ENCODE results near the gene GPR119.
"Not testable (repeated sequence)": the region's sequence is repeated elsewhere in the genome, so short reads cannot be mapped to it uniquely, and the experiment has no call there.

Gene GPR119

GRCh38 chrX:130385520-130385919 lies at the start of gene GPR119:
Gene GPR119, minus strand, starts transcription at chrX:130385674. Its CDS starts 227 bp downstream, at chrX:130385447.
- no peak for ATAC-seq
- no peak for DNase-seq

- not testable (repeated sequence) for DNase-seq, ATAC-seq
Measured at GRCh38 chrX:130429236-130429635, 43.8 kb upstream of the GPR119 start.

- DNase-seq (no peak), ATAC-seq (no peak)
Measured at GRCh38 chrX:130426531-130426930, 41.1 kb upstream of the GPR119 start.

GRCh38 chrX:130419263-130419662 lies 33.8 kb upstream of the GPR119 start:
- no peak for ATAC-seq
- no peak for DNase-seq

- no peak for ATAC-seq
- DNase-seq = no peak
Measured at GRCh38 chrX:130418740-130419139, 33.3 kb upstream of the GPR119 start.

GRCh38 chrX:130418066-130418465 lies 32.6 kb upstream of the GPR119 start:
- ATAC-seq (no peak), DNase-seq (no peak)

- DNase-seq = no peak
- ATAC-seq = no peak
Measured at GRCh38 chrX:130416785-130417184, 31.3 kb upstream of the GPR119 start.

- DNase-seq (no peak), ATAC-seq (peak; percentile 71)
Measured at GRCh38 chrX:130415201-130415600, 29.7 kb upstream of the GPR119 start.

- ATAC-seq = no peak
- no peak for DNase-seq
Measured at GRCh38 chrX:130414800-130415199, 29.3 kb upstream of the GPR119 start.

- ATAC-seq = no peak
- no peak for DNase-seq
Measured at GRCh38 chrX:130413415-130413814, 27.9 kb upstream of the GPR119 start.

GRCh38 chrX:130402208-130402684 lies 16.8 kb upstream of the GPR119 start:
- DNase-seq (no peak), ATAC-seq (no peak)

GRCh38 chrX:130401415-130402207 lies 16.1 kb upstream of the GPR119 start, which contains the start of gene RBMX2:
Gene RBMX2, plus strand, starts transcription at chrX:130401987. Its CDS starts 46 bp downstream, at chrX:130402033.
- ATAC-seq = peak; percentile 89
- peak; percentile 72 for DNase-seq

GRCh38 chrX:130395341-130395740 lies 9.9 kb upstream of the GPR119 start:
- DNase-seq (no peak), ATAC-seq (no peak)

- no peak for ATAC-seq
- DNase-seq = no peak
Measured at GRCh38 chrX:130393451-130394074, 8.1 kb upstream of the GPR119 start.

- ATAC-seq (no peak), DNase-seq (no peak)
Measured at GRCh38 chrX:130386408-130386808, 934 bp upstream of the GPR119 start.

GRCh38 chrX:130378024-130378669 lies 7.3 kb downstream of the GPR119 start:
- ATAC-seq = no peak

GRCh38 chrX:130376077-130376476 lies 9.4 kb downstream of the GPR119 start:
- no peak for DNase-seq
- no peak for ATAC-seq

More at GRCh38 chrX:130378024-130378669, 7.3 kb downstream of the GPR119 start:
- no peak for DNase-seq

- ATAC-seq = not testable (repeated sequence)
Measured at GRCh38 chrX:130352050-130352449, 33.4 kb downstream of the GPR119 start.

GRCh38 chrX:130351567-130351966 lies 33.9 kb downstream of the GPR119 start:
- ATAC-seq (no peak), DNase-seq (no peak)

More at GRCh38 chrX:130352050-130352449, 33.4 kb downstream of the GPR119 start:
- DNase-seq = not testable (repeated sequence)

- DNase-seq = no peak
- no peak for ATAC-seq
Measured at GRCh38 chrX:130347321-130347720, 38.2 kb downstream of the GPR119 start.

GRCh38 chrX:130343411-130343810 lies 42.1 kb downstream of the GPR119 start:
- DNase-seq = no peak
- ATAC-seq = no peak

- ATAC-seq = no peak
- DNase-seq = no peak
Measured at GRCh38 chrX:130340271-130340670, 45.2 kb downstream of the GPR119 start.
